Measurements from ENCODE around the gene RNF115.
"Not testable (repeated sequence)": the region's sequence is repeated elsewhere in the genome, so short reads cannot be mapped to it uniquely, and the experiment has no call there.

The RNF115 gene

DNA sequence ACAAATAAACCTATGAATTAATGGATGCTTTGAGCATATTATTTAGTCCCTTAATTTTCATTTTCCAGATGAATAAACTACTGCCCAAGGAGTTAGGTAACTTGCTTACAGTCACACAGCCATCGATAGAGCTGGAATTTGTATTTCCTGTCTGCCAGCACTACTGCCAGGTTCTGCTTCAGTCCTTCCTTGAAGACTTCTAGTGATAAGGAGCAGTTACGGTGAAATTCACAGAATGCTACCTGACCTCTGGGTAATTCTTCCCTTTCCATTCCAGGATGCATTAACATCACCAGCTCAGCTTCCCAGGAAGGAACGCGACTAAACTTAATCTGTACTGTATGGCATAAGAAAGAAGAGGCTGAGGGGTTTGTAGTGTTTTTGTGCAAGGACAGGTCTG is 93.4 kb downstream of the RNF115 start:
- DNase-seq (ENCODE audit: low read depth) = no peak

GRCh38 chr1:145729666-145730436 is 94.0 kb downstream of the RNF115 start:
- no peak for DNase-seq (ENCODE audit: low read depth)

DNA sequence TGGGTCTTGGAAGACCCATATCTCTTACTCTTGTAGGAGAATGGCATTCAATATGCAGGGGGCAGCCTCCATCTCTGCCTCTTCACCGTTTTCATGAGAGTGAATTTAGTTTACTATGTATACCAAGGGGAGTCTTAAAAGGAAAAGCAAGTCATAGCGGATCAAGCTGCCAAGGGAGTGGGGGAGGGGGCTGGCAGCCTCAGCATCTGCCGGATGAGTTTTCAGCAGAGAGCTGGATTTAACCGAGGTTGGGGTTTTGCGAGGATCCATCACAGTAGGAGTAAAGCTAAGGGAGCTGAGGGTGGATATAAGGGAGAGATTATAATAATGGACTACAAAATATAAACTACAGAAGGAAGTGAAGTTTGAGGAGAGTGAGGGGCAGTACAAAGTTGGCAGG is 94.7 kb downstream of the RNF115 start:
- DNase-seq (ENCODE audit: low read depth) = no peak

DNA sequence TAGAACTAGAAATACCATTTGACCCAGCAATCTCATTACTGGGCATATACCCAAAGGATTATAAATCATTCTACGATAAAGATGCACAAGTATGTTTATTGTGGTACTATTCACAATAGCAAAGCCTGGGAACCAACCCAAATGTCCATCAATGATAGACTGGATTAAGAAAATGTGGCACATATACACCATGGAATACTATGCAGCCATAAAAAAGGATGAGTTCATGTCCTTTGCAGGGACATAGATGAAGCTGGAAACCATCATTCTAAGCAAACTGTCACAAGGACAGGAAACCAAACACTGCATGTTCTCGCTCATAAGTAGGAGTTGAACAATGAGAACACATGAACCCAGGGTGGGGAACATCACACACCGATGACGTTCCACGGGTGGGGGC is 97.7 kb downstream of the RNF115 start:
- not testable (repeated sequence) for DNase-seq (ENCODE audit: low read depth)

DNA sequence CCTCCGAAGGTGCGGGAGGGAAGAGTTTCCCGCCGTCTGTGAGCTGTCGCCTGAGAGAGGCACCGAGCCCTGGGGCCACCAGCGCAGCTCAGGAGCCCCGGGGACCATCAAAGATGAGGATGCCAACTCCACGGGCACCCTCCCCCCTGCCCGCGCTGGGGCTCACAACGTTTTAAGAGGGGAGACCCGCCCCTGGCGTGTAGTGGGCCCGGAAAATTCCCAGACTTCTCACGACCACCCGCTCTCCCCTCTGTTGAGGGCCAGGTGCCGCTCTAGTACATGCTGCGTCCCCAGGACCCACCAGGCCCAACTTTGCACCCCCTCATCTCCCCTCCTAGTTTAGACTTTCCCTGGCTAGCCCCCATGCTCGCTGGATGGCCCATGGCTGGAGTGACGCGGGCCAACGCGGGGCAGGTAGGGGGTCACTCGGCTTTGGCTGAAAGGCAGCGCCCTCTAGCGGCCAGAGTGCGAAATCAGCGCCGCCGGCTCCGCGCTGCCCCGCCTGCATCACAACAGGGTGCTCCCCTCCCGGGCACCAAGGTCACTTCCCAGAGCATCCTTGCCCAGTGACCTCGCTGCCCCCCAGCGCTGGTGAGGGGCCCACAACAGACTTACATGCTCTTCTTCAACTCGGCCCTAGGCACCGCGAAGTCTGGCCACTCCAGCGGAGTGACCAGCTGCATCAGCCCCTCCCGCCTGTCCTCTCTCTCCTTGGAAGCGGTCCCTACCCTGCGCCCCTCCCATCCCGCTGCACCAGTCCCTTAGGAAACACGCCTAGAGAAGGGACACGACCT is 102.8 kb downstream of the RNF115 start:
- peak; percentile 63 for DNase-seq (ENCODE audit: low read depth)

GRCh38 chr1:145720556-145720877 is 103.4 kb downstream of the RNF115 start:
- DNase-seq (ENCODE audit: low read depth) = no peak

DNA sequence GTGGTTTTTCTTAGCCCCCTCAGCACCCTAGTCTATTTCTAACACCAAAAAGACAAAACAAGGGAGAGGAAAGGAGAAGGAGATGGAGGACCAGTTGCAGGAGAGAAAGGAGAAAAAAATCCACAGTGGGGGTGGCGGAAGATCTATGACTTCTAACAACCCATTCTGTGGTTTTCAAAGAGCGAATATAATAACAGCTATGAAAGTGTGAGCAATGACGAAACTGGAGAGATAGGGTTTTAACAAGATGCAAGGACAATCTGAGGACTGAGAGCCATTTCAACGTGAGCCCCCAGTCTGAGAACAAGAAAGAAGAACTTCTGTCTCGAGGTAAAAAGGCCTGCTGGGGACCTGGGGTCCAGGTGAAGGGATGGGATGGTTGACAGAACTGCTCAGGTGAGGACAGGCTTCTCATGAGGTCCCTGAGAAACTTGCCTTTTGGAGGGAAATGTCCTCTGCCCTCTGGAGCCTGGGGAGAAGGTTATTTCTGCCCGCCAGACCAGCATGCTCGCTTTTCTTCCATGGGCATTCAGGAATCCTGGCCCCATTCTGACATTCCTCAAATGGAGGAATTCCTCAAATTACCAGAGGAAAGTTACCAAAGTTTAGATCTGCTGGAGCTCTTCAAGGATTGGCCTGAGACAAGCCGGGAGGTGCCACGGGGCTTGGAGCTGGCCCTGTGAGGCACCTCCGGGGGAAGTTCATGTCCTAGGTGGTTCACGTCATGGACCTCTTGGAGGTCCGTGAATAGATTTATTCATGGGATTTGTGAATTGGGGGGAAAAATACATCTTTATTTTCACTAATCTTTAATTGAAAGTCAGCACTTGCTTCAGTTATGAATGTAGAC is 104.4 kb downstream of the RNF115 start, which contains the start of gene CD160:
Gene CD160, plus strand, starts transcription at position 270 of the 850 bp plus-strand sequence. CDS start 8,829 bp downstream, outside the sequence.
- no peak for DNase-seq (ENCODE audit: low read depth)

DNA sequence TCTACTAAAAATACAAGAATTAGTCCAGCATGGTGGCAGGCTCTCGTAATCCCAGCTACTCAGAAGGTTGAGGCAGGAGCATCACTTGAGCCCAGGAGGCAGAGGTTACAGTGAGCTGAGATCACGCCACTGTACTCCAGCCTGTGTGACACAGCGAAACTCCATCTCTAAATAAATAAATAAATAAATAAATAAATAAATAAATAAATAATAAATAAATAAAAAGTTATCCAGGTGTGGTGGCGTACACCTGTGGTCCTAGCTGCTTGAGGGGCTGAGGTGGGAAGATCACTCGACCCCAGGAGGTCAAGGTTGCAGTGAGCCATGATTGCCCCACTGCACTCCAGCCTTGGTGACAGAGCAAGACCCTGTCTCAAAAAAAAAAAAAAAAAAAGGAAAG is 105.4 kb downstream of the RNF115 start:
- not testable (repeated sequence) for DNase-seq (ENCODE audit: low read depth)

DNA sequence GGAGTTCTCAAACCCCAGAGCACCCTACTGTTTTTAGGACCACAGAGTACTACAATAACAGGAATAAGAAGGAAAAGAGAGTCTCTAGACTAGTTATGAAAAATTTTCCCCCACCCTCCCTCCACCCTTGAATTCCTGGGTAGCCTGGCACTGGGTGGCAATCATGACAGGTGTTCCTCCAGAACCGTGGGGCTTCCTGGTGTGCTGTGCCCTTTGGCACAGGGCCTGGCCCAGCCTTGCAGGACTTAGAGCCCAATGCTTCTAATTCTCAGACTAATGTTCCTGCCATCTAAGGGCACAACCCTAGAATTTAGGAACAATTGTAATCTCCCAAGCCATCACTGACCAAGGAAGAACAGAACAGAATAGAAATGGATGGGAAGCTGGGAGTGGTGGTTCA is 106.1 kb downstream of the RNF115 start:
- no peak for DNase-seq (ENCODE audit: low read depth)

DNA sequence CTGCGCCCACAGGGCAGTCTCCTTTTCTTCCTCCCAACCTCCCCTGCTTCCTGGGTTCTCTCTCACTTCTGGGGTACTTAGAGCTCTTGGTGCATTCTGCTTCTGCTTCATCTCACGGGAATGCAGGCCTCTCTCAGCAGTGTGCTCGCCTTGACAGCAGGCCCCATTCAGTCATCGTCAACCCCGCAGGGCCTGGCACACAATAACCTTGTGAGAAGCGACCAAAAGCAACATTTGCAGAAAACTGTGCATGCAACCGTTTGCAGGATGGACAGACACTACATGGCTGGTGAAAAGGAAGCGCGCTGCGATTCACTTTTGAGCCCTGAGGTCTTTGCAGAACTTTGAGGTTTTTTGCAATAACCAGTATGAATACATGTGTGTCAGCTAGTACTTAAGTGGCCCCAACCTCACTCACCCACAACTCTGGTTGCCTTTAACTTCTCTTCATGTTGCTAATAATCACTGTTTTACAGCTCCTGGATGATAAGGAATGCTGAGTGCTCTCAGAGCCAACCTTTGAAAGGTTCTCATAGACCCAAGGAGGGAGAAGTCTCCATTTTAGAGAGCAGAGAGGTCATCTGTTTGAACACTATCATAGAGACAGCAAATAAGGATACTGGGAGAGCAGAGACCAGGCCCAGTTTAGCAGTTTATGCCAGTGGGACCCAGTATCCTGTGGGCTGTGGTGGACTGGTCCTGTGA is 107.1 kb downstream of the RNF115 start:
- DNase-seq (ENCODE audit: low read depth) = no peak

GRCh38 chr1:145714524-145715111 is 109.3 kb downstream of the RNF115 start:
- no peak for DNase-seq (ENCODE audit: low read depth)

DNA sequence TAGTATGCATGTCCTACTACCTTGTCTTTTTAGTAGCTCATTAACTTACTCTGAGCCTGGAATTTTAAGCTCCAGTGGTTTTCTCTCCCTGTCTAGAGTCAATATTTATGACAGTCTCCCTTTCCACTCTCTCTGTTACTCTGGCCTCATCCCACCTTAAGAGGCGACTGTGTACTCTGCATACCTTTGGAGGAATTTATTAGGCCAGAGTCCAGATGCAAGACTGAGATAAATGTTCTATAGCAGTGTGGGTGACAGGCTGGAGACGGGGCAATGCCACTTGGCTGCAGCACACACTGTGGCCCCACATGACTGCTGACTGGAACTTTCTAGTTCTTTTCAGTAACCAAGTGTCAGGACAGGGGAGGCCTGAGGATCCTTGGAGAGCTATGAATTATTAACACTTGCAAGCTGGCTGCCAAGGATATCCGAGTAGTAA is 112.7 kb downstream of the RNF115 start:
- no peak for DNase-seq (ENCODE audit: low read depth)

GRCh38 chr1:145710291-145711027 is 113.4 kb downstream of the RNF115 start:
- DNase-seq (ENCODE audit: low read depth) = no peak

- DNase-seq (ENCODE audit: low read depth) = no peak
Measured at GRCh38 chr1:145708063-145708462, 115.8 kb downstream of the RNF115 start.

DNA sequence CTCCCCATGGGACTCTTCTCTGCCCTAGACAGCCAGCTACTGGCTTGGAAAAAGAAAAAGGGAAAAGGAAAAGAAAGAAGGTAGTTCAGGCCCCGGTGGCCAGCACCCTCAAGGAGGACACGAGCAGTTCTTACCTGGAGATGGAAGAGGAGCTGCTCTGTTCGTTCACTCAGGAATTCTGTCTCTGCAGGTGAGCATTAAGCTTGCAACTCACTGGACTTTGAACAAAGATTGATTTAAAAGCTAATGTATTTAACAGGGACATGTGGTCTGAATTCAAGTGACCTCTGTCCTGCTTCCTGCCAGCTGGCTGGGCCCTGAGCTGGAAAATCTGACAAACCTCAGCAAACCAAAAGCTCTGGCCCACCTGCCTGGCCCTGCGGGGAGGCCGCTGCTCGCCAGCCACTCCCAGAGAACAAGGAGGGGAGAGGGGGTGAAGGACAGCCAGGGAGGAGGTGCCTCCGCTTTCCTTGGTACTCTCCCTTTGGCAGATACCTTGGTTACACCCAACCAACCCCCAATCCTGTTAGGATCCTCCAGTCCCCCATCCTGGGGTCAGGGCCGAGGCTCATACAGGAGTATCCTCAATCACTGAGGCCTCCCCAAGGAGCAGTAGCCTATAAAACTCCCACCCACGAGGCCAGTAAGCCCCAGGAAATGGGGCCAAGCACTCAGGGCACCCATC is 116.6 kb downstream of the RNF115 start, which contains the start of gene PDZK1:
Gene PDZK1, minus strand, starts transcription at position 186 of the 685 bp plus-strand sequence. CDS start 19,347 bp downstream, outside the sequence.
- DNase-seq (ENCODE audit: low read depth) = no peak

DNA sequence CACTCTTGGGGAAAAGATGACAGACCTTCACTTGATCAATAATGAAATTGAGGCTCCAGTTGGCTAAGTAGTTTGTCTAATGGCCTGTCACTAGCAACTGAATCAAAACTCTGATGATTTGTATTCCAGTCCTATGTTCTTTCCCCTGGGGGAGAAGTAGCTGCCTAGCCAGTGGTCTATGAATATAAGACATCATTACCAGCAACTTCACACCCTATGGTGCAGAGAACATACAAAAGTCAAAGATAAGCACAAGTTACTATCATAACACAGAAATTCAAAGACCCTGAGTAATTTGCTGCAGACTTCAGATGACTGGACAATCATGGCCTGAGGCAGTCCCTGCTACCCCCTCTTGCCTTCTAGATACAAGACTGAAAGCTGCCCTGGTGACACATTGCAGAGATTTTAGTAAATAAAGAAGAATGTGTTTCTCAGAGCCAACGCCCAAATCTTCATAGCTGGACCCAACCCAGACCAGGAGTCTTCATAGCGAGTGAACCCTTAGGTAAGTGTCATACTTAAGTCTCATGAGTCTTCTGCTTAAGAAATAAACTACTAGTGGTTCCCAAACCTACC is 117.7 kb downstream of the RNF115 start:
- no peak for DNase-seq (ENCODE audit: low read depth)

DNA sequence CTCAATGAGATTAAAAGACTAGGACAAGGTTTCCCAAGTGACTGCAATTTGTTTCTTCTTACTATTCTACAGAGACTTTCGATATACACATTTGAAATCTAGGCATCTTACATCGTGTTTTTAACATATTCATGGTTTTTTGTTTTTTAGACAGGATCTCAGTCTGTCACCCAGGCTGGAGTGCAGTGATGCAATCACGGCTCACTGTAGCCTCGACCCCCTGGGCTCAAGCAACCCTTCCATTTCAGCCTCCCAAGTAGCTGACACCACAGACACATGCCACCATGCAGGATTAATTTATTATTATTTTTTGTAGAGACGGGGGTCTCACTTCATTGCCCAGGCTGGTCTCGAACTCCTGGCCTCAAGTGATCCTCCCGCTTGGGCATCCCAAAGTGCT is 118.3 kb downstream of the RNF115 start:
- DNase-seq (ENCODE audit: low read depth) = no peak

DNA sequence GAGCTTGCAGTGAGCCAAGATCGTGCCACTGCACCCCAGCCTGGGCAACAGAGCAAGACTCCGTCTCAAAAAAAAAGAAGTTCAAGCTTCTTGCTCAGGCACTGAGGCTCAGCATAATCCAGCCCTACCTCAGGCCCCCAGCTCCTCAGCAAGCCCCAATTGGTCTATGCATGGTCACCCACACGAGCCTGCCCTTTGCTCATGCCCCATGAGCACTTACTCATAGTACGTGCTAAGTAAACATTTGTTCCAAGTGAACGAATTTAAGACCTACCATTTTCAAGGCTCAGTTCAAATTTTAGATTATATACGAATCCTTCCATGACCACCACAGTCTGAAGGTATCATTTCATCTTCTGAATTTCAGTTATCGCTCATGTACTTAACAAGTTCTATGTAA is 121.1 kb downstream of the RNF115 start:
- DNase-seq (ENCODE audit: low read depth) = no peak

DNA sequence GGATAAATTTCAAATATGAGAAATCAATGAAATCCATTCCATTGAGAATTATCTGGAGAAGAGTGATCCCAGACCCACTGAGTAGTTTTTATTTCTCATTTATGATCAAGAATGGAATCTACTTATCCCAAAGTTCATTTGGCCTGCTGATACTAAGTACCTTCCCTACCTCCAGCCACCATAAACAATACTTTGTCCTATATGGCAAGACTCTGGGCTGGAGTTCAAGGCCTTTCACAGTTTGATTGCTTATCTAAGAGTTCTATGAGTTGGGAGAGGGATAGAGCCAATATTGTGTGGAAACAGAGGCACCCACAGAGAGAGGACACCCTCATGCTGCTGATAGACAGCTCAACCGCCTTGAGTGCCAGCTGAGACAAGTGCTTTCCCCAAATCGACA is 121.8 kb downstream of the RNF115 start:
- DNase-seq (ENCODE audit: low read depth) = no peak

Measured in activated T-cell treated with anti-CD3 and anti-CD28 coated beads for 24 hours (primary cell).